GM12892 (cell line): ENCODE measurements around the gene TNS3.
"Not testable (repeated sequence)": the region's sequence is repeated elsewhere in the genome, so short reads cannot be mapped to it uniquely, and the experiment has no call there.

Experiments
- DNase-seq: peaks from one replicate; pipeline ENCODE4 v3.0.0; 2011; ENCODE audit not compliant: insufficient read length
- FAIRE-seq: peaks from 2 replicates; lab custom pipeline; 2011; peaks lifted over from hg19 to GRCh38; lab: Jason Lieb, UNC
- POLR2A ChIP-seq: IDR thresholded peaks from 2 replicates; pipeline ENCODE4 v1.6.1; 2011; ENCODE audit warnings: low read depth, low read length, control low read depth
- POLR2AphosphoS5 ChIP-seq: IDR thresholded peaks from 2 replicates; pipeline ENCODE4 v1.6.1; 2011; ENCODE audit warnings: low read depth, low read length, control low read depth
- TAF1 ChIP-seq: IDR thresholded peaks from 2 replicates; pipeline ENCODE4 v1.6.1; 2011; ENCODE audit warnings: low read depth, mild to moderate bottlenecking, control low read depth, low read length, borderline replicate concordance

The TNS3 gene

GRCh38 chr7:47550788-47551470 lies 31.0 kb downstream of the TNS3 start:
- no peak for DNase-seq
- TF ChIP-seq TAF1 (no peak), POLR2AphosphoS5 (no peak), POLR2A (no peak)
- FAIRE-seq, result no peak

- no peak for DNase-seq
- no peak for TF ChIP-seq POLR2AphosphoS5
- no peak for TF ChIP-seq TAF1
- TF ChIP-seq POLR2A, result no peak
- FAIRE-seq, result no peak
These were observed 32.0 kb downstream of the TNS3 start for GRCh38 chr7:47549916-47550315.

GRCh38 chr7:47549397-47549796 lies 32.5 kb downstream of the TNS3 start:
- TF ChIP-seq POLR2A (no peak), TAF1 (no peak), POLR2AphosphoS5 (no peak)
- DNase-seq (no peak), FAIRE-seq (no peak)

GRCh38 chr7:47548546-47548945 lies 33.4 kb downstream of the TNS3 start:
- DNase-seq (no peak), FAIRE-seq (no peak)
- no peak for TF ChIP-seq POLR2A
- no peak for TF ChIP-seq TAF1
- no peak for TF ChIP-seq POLR2AphosphoS5

GRCh38 chr7:47546733-47547494 lies 35.0 kb downstream of the TNS3 start:
- DNase-seq, result no peak
- FAIRE-seq, result no peak
- TF ChIP-seq TAF1, result no peak
- no peak for TF ChIP-seq POLR2AphosphoS5
- no peak for TF ChIP-seq POLR2A

- TF ChIP-seq POLR2AphosphoS5, result no peak
- no peak for TF ChIP-seq TAF1
- no peak for TF ChIP-seq POLR2A
- DNase-seq, result no peak
- FAIRE-seq, result no peak
These were observed 35.7 kb downstream of the TNS3 start for GRCh38 chr7:47546171-47546570.

GRCh38 chr7:47544416-47544815 lies 37.5 kb downstream of the TNS3 start:
- TF ChIP-seq POLR2AphosphoS5 (no peak), TAF1 (no peak), POLR2A (no peak)
- DNase-seq (no peak), FAIRE-seq (no peak)

- TF ChIP-seq POLR2AphosphoS5, result no peak
- no peak for TF ChIP-seq POLR2A
- FAIRE-seq (no peak), DNase-seq (no peak)
These were observed 38.2 kb downstream of the TNS3 start for GRCh38 chr7:47543714-47544113.

GRCh38 chr7:47543056-47543455 lies 38.9 kb downstream of the TNS3 start:
- FAIRE-seq, result no peak
- no peak for DNase-seq
- TF ChIP-seq POLR2A (no peak), TAF1 (no peak), POLR2AphosphoS5 (no peak)

- FAIRE-seq, result no peak
- DNase-seq, result no peak
- TF ChIP-seq POLR2AphosphoS5, result no peak
- TF ChIP-seq TAF1, result no peak
- TF ChIP-seq POLR2A, result no peak
These were observed 39.9 kb downstream of the TNS3 start for GRCh38 chr7:47542051-47542450.

DNA sequence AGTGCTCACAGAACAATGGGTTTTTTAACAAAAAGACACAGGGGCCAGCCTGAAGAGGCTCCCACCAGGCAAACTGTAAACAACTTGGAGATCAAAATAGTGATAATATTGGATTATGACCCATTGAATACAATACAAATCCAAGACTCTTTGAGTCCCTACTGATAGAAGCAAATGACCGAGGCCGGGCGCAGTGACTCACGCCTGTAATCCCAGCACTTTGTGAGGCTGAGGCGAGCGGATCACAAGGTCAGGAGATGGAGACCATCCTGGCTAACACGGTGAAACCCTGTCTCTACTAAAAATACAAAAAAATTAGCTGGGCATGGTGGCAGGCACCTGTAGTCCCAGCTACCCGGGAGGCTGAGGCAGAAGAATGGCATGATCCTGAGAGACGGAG lies 40.4 kb downstream of the TNS3 start:
- FAIRE-seq, DNase-seq: not testable (repeated sequence)
